HG03460 (cell line): ENCODE results near the gene RASA3.

ENCODE experiments used
- ATAC-seq: cut with Tn5 transposase; IDR thresholded peaks from one replicate; pipeline ENCODE4 v1.9.1; 2021; ENCODE audit not compliant: unreplicated experiment

The RASA3 gene

GRCh38 chr13:114010401-114011101 lies 121.9 kb downstream of the RASA3 start:
- no peak for ATAC-seq

GRCh38 chr13:114009590-114010400 lies 122.6 kb downstream of the RASA3 start:
- ATAC-seq: no peak

DNA sequence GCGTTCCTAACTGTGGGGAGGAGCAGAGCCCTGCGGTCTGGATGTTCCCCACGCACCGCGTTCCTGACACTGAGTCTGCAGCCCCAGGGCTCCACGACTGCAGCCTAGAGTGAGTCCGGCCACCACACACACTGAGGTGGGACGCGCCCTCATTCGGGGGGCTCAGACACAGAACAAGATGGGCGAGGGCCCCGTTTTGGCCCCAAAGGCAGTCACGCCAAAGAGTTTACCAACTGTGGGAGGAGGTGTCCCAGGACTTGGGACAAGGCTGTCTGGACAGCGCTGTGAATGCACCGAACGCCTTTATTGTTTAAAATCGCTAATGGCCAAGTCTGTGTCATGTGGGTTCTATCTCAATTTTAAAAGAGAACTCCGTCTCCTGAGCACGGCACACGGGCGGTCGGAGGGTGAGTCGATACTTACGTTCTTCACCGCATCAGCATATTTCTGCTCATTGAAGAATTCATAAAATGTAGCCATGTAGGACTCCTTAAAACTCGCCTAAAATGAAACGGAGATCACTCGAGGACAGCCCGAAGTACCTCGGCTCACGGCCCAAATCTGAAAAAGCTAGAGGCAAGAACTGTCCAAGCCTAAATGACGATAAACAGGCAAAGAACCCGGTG lies 123.3 kb downstream of the RASA3 start:
- ATAC-seq: no peak

- ATAC-seq: no peak
These were observed 124.9 kb downstream of the RASA3 start for GRCh38 chr13:114007566-114007965.

- no peak for ATAC-seq
These were observed 127.2 kb downstream of the RASA3 start for GRCh38 chr13:114005206-114005724.

- no peak for ATAC-seq
These were observed 127.8 kb downstream of the RASA3 start for GRCh38 chr13:114004420-114005205.

- no peak for ATAC-seq
These were observed 129.6 kb downstream of the RASA3 start for GRCh38 chr13:114002771-114003321.

- ATAC-seq: no peak
These were observed 130.3 kb downstream of the RASA3 start for GRCh38 chr13:114002009-114002544.

- no peak for ATAC-seq
These were observed 131.0 kb downstream of the RASA3 start for GRCh38 chr13:114001331-114002008.

DNA sequence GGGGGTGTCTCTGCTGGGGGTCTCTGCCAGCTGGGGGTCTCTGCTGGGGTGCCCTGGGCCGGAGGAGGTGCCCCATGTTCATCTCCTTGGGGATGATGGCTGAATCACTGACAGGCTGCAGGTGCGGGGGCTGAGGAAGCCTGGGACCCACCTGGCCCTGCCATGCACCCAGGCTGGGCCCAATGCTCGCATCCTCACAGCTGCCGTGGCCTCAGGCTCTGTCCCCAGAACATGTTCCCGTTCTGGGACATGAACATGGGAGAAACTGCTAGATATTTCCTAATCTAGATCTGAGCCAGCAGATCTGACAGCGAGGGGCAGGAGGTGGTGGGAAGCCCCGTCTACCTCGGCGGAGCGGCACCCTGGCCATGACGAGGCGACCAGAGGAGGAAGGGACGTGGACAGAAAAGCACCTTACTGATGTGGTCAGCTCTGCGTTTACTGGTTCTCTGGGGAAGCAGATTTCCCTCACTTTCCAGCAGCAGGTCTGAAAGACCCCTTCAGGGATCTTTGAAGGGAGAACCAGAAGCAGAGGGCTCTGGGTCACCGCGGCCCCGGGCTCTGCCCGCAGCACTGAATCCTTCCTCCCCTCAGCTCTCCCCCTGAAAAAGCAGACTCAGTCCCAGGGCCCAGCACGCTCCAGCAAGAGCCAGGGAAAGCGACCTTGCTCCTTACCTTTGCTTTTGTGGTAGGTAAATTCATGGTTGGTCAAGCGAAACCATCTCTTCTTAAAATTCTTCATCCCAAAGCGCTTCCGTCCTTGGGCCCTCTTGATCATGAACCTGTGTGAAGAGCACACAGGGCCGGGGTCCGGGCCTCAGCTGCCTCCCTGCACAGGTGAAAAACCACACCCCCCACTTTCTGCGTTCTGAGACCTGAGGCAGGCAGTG lies 132.0 kb downstream of the RASA3 start:
- no peak for ATAC-seq

GRCh38 chr13:113999618-113999910 lies 132.9 kb downstream of the RASA3 start:
- ATAC-seq: no peak

GRCh38 chr13:113998781-113999617 lies 133.4 kb downstream of the RASA3 start:
- no peak for ATAC-seq

GRCh38 chr13:113997845-113998751 lies 134.3 kb downstream of the RASA3 start:
- ATAC-seq: no peak

DNA sequence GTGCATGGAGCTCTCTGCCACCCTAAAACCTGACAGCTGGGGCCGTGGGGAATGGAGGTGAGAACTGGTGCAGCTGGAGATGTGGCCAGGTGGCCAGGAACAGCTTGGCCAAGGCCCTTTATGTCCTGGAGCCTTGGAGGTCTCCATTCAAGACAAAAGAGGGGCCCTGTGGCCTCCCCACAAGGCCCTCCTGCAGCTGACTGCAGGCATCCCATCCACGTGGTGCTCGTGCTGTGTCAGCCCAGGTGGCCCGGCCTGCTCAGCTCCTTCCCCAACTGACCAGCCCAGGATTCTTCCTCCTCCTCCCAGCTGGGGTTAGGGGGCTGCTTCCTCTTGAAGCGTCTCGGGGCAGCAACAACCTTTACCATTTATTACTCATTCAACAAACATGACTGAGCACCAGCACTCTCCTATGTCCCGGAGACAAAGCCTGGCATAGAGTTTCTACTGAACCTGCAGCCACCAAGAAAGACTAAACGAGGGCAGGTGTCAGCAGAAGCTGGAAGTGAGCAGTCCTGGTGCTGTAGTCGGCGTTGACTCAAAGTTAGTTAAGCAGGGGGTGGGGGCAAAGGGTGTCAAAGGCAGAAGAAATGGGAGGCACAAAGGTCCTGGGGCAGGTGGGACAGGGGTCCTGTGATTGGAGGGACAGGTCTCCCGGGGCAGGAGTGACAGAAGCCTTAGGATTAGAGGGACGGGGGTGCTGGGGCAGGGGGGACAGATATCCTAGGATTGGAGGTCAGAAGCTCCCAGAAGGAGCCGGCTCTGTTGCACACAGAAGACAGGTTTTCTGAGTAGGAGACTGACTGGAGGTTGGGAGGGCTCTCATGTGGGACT lies 135.3 kb downstream of the RASA3 start:
- no peak for ATAC-seq

GRCh38 chr13:113996081-113996911 lies 136.1 kb downstream of the RASA3 start:
- no peak for ATAC-seq
